Activated naive CD4-positive, alpha-beta T cell treated with anti-CD3 and anti-CD28 coated beads, Interleukin-2, amount 50 U/mL, for 24 hours (primary cell): Measurements from ENCODE around the gene SLC4A2.
"Not testable (repeated sequence)": the region's sequence is repeated elsewhere in the genome, so short reads cannot be mapped to it uniquely, and the experiment has no call there.

Source experiments
- H3K27ac Mint-ChIP-seq: one replicate; pipeline ENCODE4 v1.8.0; 2021; ENCODE audit warnings: mild to moderate bottlenecking, mixed read lengths
- H3K27me3 Mint-ChIP-seq: one replicate; pipeline ENCODE4 v1.8.0; 2021; ENCODE audit warnings: mixed read lengths
- H3K36me3 Mint-ChIP-seq: one replicate; pipeline ENCODE4 v1.8.0; 2021; ENCODE audit warnings: mixed read lengths
- H3K4me1 Mint-ChIP-seq: one replicate; pipeline ENCODE4 v1.8.0; 2021; ENCODE audit warnings: mixed read lengths
- H3K4me3 Mint-ChIP-seq: one replicate; pipeline ENCODE4 v1.8.0; 2021; ENCODE audit warnings: mild to moderate bottlenecking, mixed read lengths
- H3K9me3 Mint-ChIP-seq: one replicate; pipeline ENCODE4 v1.8.0; 2021; ENCODE audit warnings: mixed read lengths

SLC4A2 gene

DNA sequence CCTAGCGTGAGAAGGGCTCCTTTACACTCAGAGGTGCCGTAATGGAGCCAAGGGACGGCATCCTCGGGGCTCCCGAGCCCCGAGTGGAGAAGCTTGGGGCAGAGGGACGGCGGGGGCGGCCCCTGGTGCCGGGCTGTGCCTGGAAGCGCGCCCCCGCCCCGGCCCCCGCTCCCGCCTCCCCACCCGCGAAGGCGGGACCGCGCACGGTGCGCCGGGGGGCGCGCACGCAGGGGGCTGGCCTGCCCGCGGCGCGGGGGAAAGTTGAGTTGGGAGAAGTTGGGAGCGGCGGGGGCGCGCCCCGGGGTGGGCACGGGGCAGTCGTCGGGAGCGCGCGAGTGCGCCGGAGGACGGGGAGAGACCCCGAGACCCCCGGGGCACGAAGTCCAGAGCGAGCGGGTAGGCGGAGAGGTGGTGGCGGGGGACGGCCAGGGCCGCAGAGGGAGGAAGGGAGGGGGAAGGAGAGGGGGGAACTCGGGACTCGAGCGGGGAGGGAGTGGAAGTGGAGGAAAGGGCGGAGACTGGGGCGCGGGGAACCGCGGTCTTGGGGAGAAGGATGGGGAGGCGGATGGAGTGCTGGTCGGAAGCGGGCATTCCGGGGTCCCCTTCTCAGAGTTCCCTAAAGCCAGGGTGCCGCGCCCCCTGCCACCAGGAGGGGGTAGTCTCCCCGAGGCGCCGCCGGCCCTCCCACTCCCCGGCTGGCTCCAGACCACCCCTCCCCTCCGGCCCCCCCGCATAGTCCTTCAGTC, at the start of gene SLC4A2:
Gene SLC4A2 (plus strand): TSS at position 223 of the 746 bp plus-strand sequence. CDS start 2,399 bp downstream, outside the sequence.
- H3K27ac Mint-ChIP-seq = peak within 1 kb of the TSS; percentile 90
- peak within 1 kb of the TSS; percentile 95 for H3K4me3 Mint-ChIP-seq
- H3K27me3 Mint-ChIP-seq = no peaks in the 10 kb centered on the region
- H3K4me1 Mint-ChIP-seq = peaks cover 26% of the 10 kb centered on the region
- H3K36me3 Mint-ChIP-seq = no peaks in the 10 kb centered on the region
- H3K9me3 Mint-ChIP-seq = no peaks in the 10 kb centered on the region

DNA sequence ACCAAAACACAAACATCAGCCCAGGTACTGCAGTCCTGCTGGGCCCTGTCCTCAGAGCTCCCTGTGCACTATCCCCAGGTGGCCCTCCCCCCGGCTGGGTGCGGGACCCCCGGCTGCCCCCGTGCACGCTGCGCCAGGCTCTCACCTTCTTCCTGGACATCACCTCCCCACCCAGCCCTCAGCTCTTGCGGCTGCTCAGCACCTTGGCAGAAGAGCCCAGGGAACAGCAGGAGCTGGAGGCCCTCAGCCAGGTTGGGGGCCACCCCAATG, 49.4 kb upstream of the SLC4A2 start:
- Mint-ChIP-seq H3K9me3 (no peaks in the 10 kb centered on the region), H3K4me1 (peaks cover 73% of the 10 kb centered on the region), H3K4me3 (no peak overlapping the region), H3K27me3 (no peaks in the 10 kb centered on the region), H3K27ac (no peak overlapping the region), H3K36me3 (no peaks in the 10 kb centered on the region)

GRCh38 chr7:151010307-151011096, 48.9 kb upstream of the SLC4A2 start:
- Mint-ChIP-seq H3K9me3 (no peaks in the 10 kb centered on the region), H3K27me3 (no peaks in the 10 kb centered on the region), H3K4me3 (peak overlapping the region; percentile 57), H3K27ac (peak overlapping the region; percentile 79), H3K4me1 (peaks cover 74% of the 10 kb centered on the region), H3K36me3 (no peaks in the 10 kb centered on the region)

DNA sequence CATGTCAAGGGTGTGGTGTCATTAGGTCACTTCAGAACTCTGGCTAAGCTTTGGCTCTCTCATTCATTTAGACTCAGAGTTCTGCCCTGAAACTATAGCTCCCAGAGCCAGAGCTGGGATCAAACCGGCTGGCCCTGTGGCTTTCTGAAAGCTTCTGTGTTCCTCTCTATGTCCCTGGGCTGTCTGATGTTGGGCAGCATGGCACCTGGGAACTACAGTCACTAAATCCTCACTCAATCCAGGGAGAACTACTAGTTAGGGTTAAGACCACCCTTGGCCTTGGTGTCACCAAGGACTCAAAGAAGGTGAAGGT, 48.3 kb upstream of the SLC4A2 start:
- peak overlapping the region; percentile 79 for H3K27ac Mint-ChIP-seq
- H3K4me3 Mint-ChIP-seq = peak overlapping the region; percentile 57
- peaks cover 76% of the 10 kb centered on the region for H3K4me1 Mint-ChIP-seq
- no peaks in the 10 kb centered on the region for H3K9me3 Mint-ChIP-seq
- H3K36me3 Mint-ChIP-seq = no peaks in the 10 kb centered on the region
- no peaks in the 10 kb centered on the region for H3K27me3 Mint-ChIP-seq

GRCh38 chr7:151011616-151012015, 47.8 kb upstream of the SLC4A2 start:
- not testable (repeated sequence) for H3K9me3 Mint-ChIP-seq, H3K36me3 Mint-ChIP-seq, H3K27me3 Mint-ChIP-seq
- peak overlapping the region; percentile 66 for H3K27ac Mint-ChIP-seq
- H3K4me1 Mint-ChIP-seq = peaks cover 79% of the 10 kb centered on the region
- peak overlapping the region; percentile 8 for H3K4me3 Mint-ChIP-seq

GRCh38 chr7:151012031-151012692, 47.2 kb upstream of the SLC4A2 start:
- Mint-ChIP-seq H3K4me3 (peak overlapping the region; percentile 51), H3K4me1 (peaks cover 82% of the 10 kb centered on the region), H3K27me3 (no peaks in the 10 kb centered on the region), H3K27ac (peak overlapping the region; percentile 66), H3K9me3 (no peaks in the 10 kb centered on the region), H3K36me3 (no peaks in the 10 kb centered on the region)

GRCh38 chr7:151012911-151013347, 46.5 kb upstream of the SLC4A2 start:
- Mint-ChIP-seq H3K9me3 (no peaks in the 10 kb centered on the region), H3K36me3 (no peaks in the 10 kb centered on the region), H3K4me1 (peaks cover 82% of the 10 kb centered on the region), H3K27ac (no peak overlapping the region), H3K27me3 (no peaks in the 10 kb centered on the region), H3K4me3 (peak overlapping the region; percentile 51)

- Mint-ChIP-seq H3K27ac (peak overlapping the region; percentile 98), H3K9me3 (no peaks in the 10 kb centered on the region), H3K4me3 (peak overlapping the region; percentile 93), H3K36me3 (no peaks in the 10 kb centered on the region), H3K4me1 (peaks cover 82% of the 10 kb centered on the region), H3K27me3 (no peaks in the 10 kb centered on the region)
Measured at GRCh38 chr7:151013356-151013732, 46.0 kb upstream of the SLC4A2 start.

GRCh38 chr7:151013733-151014497, 45.5 kb upstream of the SLC4A2 start:
- peak overlapping the region; percentile 93 for H3K4me3 Mint-ChIP-seq
- H3K9me3 Mint-ChIP-seq = no peaks in the 10 kb centered on the region
- no peaks in the 10 kb centered on the region for H3K36me3 Mint-ChIP-seq
- H3K27me3 Mint-ChIP-seq = no peaks in the 10 kb centered on the region
- H3K4me1 Mint-ChIP-seq = peaks cover 80% of the 10 kb centered on the region
- peak overlapping the region; percentile 98 for H3K27ac Mint-ChIP-seq

DNA sequence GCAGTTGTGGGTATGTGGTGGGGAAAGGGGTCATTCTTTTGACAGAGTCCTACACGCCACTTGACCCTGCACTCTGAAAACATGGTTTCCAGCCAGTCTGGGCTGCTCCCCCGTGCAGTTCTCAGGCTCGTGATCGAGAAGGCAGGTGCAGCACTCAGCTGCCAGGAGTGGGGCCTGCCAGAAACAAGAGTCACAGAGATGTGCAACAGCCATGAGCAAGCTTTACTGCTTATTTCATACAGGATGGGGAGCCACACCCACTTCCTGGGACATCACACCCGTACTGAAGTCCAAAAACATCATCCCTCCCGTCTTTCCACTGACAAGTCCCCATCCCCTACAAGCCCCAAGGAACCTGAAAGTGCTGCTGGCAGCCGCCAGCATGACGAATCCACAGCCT, 44.4 kb upstream of the SLC4A2 start:
- H3K4me1 Mint-ChIP-seq = peaks cover 82% of the 10 kb centered on the region
- no peaks in the 10 kb centered on the region for H3K36me3 Mint-ChIP-seq
- peak overlapping the region; percentile 93 for H3K4me3 Mint-ChIP-seq
- no peaks in the 10 kb centered on the region for H3K9me3 Mint-ChIP-seq
- H3K27ac Mint-ChIP-seq = peak overlapping the region; percentile 82
- H3K27me3 Mint-ChIP-seq = no peaks in the 10 kb centered on the region

DNA sequence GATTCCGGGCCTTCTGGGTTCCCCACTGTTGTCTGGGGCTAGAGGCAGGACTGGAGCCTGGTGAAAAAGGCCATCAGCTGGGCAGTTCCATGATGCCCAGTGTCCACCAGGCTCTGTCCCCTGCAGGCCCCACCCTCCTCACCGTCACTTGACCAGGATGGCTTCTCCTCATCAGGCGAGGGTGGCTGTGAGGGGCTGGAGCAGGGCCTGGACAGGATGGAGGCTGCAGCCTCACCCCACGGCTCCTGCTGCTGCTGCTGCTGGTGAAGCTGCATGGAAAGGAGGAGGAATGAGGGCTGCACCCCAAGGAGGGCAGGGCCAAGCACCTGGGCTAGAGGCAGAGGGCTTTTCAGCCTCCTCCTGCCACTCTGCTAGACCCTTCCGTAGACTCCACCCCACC, 43.4 kb upstream of the SLC4A2 start:
- Mint-ChIP-seq H3K9me3 (no peaks in the 10 kb centered on the region), H3K27me3 (no peaks in the 10 kb centered on the region), H3K27ac (no peak overlapping the region), H3K4me3 (no peak overlapping the region), H3K36me3 (no peaks in the 10 kb centered on the region), H3K4me1 (peaks cover 72% of the 10 kb centered on the region)

- Mint-ChIP-seq H3K4me3 (no peak overlapping the region), H3K27me3 (no peaks in the 10 kb centered on the region), H3K36me3 (no peaks in the 10 kb centered on the region), H3K9me3 (no peaks in the 10 kb centered on the region), H3K4me1 (peaks cover 67% of the 10 kb centered on the region), H3K27ac (peak overlapping the region; percentile 46)
Measured at GRCh38 chr7:151016505-151016904, 42.9 kb upstream of the SLC4A2 start.

DNA sequence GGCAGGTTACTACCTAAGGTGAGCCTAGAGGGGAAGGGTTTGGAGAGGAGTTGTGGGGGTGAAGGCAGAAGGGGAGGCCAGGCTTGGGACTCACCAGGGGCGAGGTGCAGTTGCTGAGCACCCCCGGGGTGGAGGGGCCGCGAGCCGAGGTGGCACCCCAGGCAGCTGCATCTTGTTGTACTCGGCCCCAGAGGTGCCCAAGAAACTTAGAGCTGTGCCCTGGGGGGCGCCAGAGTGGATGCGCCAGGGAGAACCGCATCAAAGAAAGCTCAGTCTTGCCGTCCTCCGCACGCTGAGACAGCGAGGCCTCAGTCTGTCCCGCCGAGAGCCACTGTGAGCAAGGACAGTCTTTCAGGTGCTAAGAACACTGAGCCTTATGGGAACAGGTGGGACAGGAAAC, 42.4 kb upstream of the SLC4A2 start:
- no peaks in the 10 kb centered on the region for H3K27me3 Mint-ChIP-seq
- H3K36me3 Mint-ChIP-seq = no peaks in the 10 kb centered on the region
- H3K4me3 Mint-ChIP-seq = peak overlapping the region; percentile 87
- H3K4me1 Mint-ChIP-seq = peaks cover 63% of the 10 kb centered on the region
- H3K27ac Mint-ChIP-seq = peak overlapping the region; percentile 46
- no peaks in the 10 kb centered on the region for H3K9me3 Mint-ChIP-seq

DNA sequence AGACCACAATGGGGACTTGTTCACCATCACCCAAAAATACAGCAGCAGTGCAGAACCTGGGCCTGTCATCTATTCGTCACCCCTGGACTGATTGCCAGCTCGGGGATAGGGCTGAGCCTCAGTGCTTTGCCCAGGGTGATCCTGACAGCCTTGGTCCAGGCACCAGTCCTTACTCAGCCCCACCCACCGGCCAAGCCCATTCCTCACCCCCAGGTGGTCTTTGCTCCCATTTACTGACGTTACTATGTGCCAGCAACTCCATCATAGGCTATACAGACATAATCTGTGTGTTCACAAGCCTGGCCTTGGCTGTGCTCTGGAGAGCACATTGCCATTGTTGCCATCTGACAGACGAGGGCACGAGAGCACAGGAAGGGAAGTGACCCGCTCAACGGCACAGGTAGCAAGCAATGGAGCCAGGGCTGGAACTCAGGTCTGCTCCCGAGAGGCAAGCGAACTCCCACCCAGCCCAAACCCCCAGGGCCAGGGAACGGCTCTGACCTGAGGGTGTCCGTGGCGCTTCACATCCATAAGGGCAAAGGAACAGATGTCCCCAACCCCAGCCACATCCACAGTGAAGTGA, 41.9 kb upstream of the SLC4A2 start:
- peak overlapping the region; percentile 87 for H3K4me3 Mint-ChIP-seq
- peaks cover 58% of the 10 kb centered on the region for H3K4me1 Mint-ChIP-seq
- H3K27ac Mint-ChIP-seq = peak overlapping the region; percentile 68
- no peaks in the 10 kb centered on the region for H3K27me3 Mint-ChIP-seq
- no peaks in the 10 kb centered on the region for H3K36me3 Mint-ChIP-seq
- H3K9me3 Mint-ChIP-seq = no peaks in the 10 kb centered on the region

DNA sequence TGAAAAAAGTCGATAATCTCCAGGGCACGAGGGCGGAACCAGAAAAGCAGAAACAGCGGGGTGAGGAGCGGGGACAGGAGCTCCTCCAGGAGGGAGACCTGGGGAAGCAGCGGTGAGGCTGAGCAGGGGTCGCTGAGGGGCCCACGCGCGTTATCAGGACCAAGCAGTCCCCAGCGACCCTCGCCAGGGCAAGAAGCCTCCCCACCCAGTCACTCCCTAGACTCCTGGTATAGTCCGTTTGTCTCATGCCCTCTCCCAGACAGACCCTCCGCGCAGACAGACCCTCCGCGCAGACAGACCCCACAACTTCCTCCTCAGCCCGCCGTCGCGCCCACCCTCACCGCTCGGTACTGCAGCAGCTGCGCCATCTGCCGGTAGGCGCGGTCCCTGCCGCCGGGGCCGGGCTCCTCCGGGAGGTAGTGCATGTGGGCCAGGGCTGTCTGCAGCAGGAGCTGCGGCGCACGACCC, 41.4 kb upstream of the SLC4A2 start:
- Mint-ChIP-seq H3K9me3 (no peaks in the 10 kb centered on the region), H3K36me3 (no peaks in the 10 kb centered on the region), H3K27ac (peak overlapping the region; percentile 95), H3K4me1 (peaks cover 52% of the 10 kb centered on the region), H3K4me3 (peak overlapping the region; percentile 87), H3K27me3 (no peaks in the 10 kb centered on the region)
